Measurements from ENCODE around the gene RPL13A. TPM values are rescaled to one million over a fixed set of nuclear protein-coding genes. Genes with fewer than 3 reads are reported as not detected.

Gene RPL13A
- total and polyA plus RNA-seq, 9 of the 15 experiments (the other 6 are each of a cell fraction or from before 2014, with no cell fraction given): 1,744 to 5,482 (median 2,949) TPM

GRCh38 chr19:49487277-49488045, at the start of gene RPL13A (continued):
- TF ChIP-seq SETDB1 (IDR thresholded peaks at IDR 0.05; ENCODE audit: low read length) (no peak), HNRNPUL1 (IDR thresholded peaks at IDR 0.05; ENCODE audit: low read length) (no peak), ZNF41 (CRISPR knock-in tag; conservative IDR thresholded peaks at IDR 0.05) (no peak), HIVEP1 (CRISPR knock-in tag; IDR thresholded peaks at IDR 0.05) (no peak), MAFK (IDR thresholded peaks at IDR 0.05; ENCODE audit: low read length) (0 out of 2 replicates have a peak, but pooled peaks have one; percentile 2), THRA (IDR thresholded peaks at IDR 0.05) (no peak), HNRNPH1 (optimal IDR thresholded peaks at IDR 0.05; ENCODE audit: low read depth, low read length) (no peak), MCM3 (IDR thresholded peaks at IDR 0.05) (no peak), CREB3L1 (IDR thresholded peaks at IDR 0.05; ENCODE audit: borderline replicate concordance, low read depth) (0 out of 2 replicates have a peak, but pooled peaks have one; percentile 41), ZNF232 (CRISPR knock-in tag; IDR thresholded peaks at IDR 0.05) (peak; percentile 80), ZNF280A (IDR thresholded peaks at IDR 0.05; ENCODE audit: low read depth, partially characterized antibody) (no peak), NR2C1 (IDR thresholded peaks at IDR 0.05) (peak; percentile 84), NR2C1 (tag; IDR thresholded peaks at IDR 0.05) (no peak), NFE2 (IDR thresholded peaks at IDR 0.05; ENCODE audit: low read depth) (no peak), WHSC1 (IDR thresholded peaks at IDR 0.05; ENCODE audit: low read length) (no peak), NCOA2 (IDR thresholded peaks at IDR 0.05; ENCODE audit: partially characterized antibody in 2 of 2) (no peak), ZNF561 (CRISPR knock-in tag; conservative IDR thresholded peaks at IDR 0.05) (no peak), ZNF511 (CRISPR knock-in tag; IDR thresholded peaks at IDR 0.05) (peak; percentile 58; the same call in 1 of the 2 replicates), ZFP36 (IDR thresholded peaks at IDR 0.05; ENCODE audit: low read depth, low read length, partially characterized antibody) (no peak), PHF21A (IDR thresholded peaks at IDR 0.05; ENCODE audit: borderline replicate concordance, low read depth) (no peak), ZNF121 (CRISPR knock-in tag; conservative IDR thresholded peaks at IDR 0.05) (no peak), NFIX (CRISPR knock-in tag; IDR thresholded peaks at IDR 0.05; ENCODE audit: low read depth) (no peak), GATAD2A (IDR thresholded peaks at IDR 0.05) (no peak), MYC (IDR thresholded peaks at IDR 0.05; ENCODE audit: low read depth, low read length) (peak; percentile 93), MYC (CRISPR knock-in tag; IDR thresholded peaks at IDR 0.05; ENCODE audit: borderline replicate concordance, low read depth) (peak; percentile 83; the same call in 1 of the 2 replicates), HSF4 (CRISPR knock-in tag; IDR thresholded peaks at IDR 0.05; ENCODE audit: borderline replicate concordance) (no peak)
